Esophagus muscularis mucosa (tissue), 4 donors: ENCODE results near the gene SMC4. TPM values are rescaled to one million over a fixed set of nuclear protein-coding genes. Genes with fewer than 3 reads are reported as not detected.

Experiments used
- DNase-seq: peaks from one replicate; pipeline ENCODE4 v3.0.0-alpha.2; 2017; ENCODE audit errors: extremely low spot score
- H3K27ac ChIP-seq, 4 donors: fragments of 200-600 bp; sonication (generic); replicated peaks in 1 of 4; 1 replicate in 3 of 4; 2 replicates in 1 of 4; pipeline ENCODE4 v1.5.1; 2016 to 2019; ENCODE audit warnings: mild to moderate bottlenecking in 1 of 4
- H3K27me3 ChIP-seq, 4 donors: fragments of 200-600 bp; sonication (generic); one replicate each; pipeline versions ENCODE4 v1.5.1 to v1.6.0; 2016 to 2019
- H3K36me3 ChIP-seq, 4 donors: fragments of 200-600 bp; sonication (generic); one replicate each; pipeline ENCODE4 v1.5.1; 2016 to 2019
- H3K4me1 ChIP-seq, 4 donors: fragments of 200-600 bp; sonication (generic); one replicate each; pipeline ENCODE4 v1.5.1; 2016 to 2019
- H3K4me3 ChIP-seq, 4 donors: fragments of 200-600 bp; sonication (generic); 1 replicate in 2 of 4; 2 replicates in 2 of 4; pipeline ENCODE4 v1.5.1; 2016 to 2019; ENCODE audit warnings: mild to moderate bottlenecking in 4 of 4, moderate library complexity in 1 of 4
- H3K9me3 ChIP-seq, 4 donors: fragments of 200-600 bp; sonication (generic); 1 replicate in 3 of 4; 2 replicates in 1 of 4; pipeline ENCODE4 v1.5.1; 2016 to 2019
- CTCF ChIP-seq, 3 experiments: fragments of 200-600 bp in 2 of 3; fragments of 450-650 bp in 1 of 3; sonication (generic) in 2 of 3; IDR thresholded peaks; one replicate each; pipeline ENCODE4 v1.5.1; 2017 to 2019; ENCODE audit warnings: antibody characterized with exemption in 3 of 3, mild to moderate bottlenecking in 2 of 3, moderate library complexity in 1 of 3
- EP300 ChIP-seq: sonication (generic); formaldehyde crosslinking; IDR thresholded peaks from one replicate; pipeline ENCODE4 v1.6.1; 2017; ENCODE audit warnings: antibody characterized with exemption
- POLR2A ChIP-seq: fragments of 450-650 bp; IDR thresholded peaks from one replicate; pipeline ENCODE4 v1.6.1; 2017; ENCODE audit warnings: antibody characterized with exemption, moderate library complexity, mild to moderate bottlenecking, low read depth
- POLR2AphosphoS5 ChIP-seq, 2 donors: sonication (generic); formaldehyde crosslinking; IDR thresholded peaks; one replicate each; pipeline ENCODE4 v1.6.1; 2017; ENCODE audit warnings: antibody characterized with exemption in 2 of 2
- WGBS: methylation state at CpG from one replicate; pipeline ENCODE4 v1.1.5; 2018; 5-methylcytosine and 5-hydroxymethylcytosine counted together
- intact Hi-C: fragments of 100-400 bp; cut with DNase I; formaldehyde crosslinking; loops from one replicate; pipeline ENCODE4 v1.15.1; 2023
- total RNA-seq, 4 donors: library from RNA; depleted of rRNA; stranded (reverse); fragments of >200 nt; gene quantifications; one replicate each; pipeline versions ENCODE4 v1.1.0 to v1.2.1, GENCODE V29; 2016

Gene SMC4
- total RNA-seq, 4 donors from 2014 or later = 14.7 to 19.8 (median 17.9) TPM

GRCh38 chr3:160374472-160374871 lies 25.0 kb upstream of the SMC4 start:
- no peak for DNase-seq
- WGBS = 86% methylated on average over 2 of the region's 2 CpGs
- intact Hi-C loops = no loop called here
- no peaks in the 10 kb centered on the region for H3K4me1 ChIP-seq
- no peak overlapping the region for H3K27ac ChIP-seq
- H3K27me3 ChIP-seq = no peaks in the 10 kb centered on the region
- no peaks in the 10 kb centered on the region for H3K9me3 ChIP-seq
- H3K36me3 ChIP-seq = peaks cover 11 to 41% (median 25%) of the 10 kb centered on the region in 4 donors
- H3K4me3 ChIP-seq = no peak overlapping the region
- no peak for TF ChIP-seq CTCF (IDR thresholded peaks at IDR 0.05)
- TF ChIP-seq EP300 = no peak
- no peak for TF ChIP-seq POLR2A
- no peak for TF ChIP-seq POLR2AphosphoS5 (IDR thresholded peaks at IDR 0.05)

- TF ChIP-seq POLR2AphosphoS5 (IDR thresholded peaks at IDR 0.05) (no peak), POLR2A (no peak), EP300 (no peak), CTCF (IDR thresholded peaks at IDR 0.05) (no peak)
- no peaks in the 10 kb centered on the region for H3K9me3 ChIP-seq
- no peak for DNase-seq
- H3K27ac ChIP-seq = no peak overlapping the region
- 98% methylated on average over 1 of the region's 1 CpG for WGBS
- H3K36me3 ChIP-seq = peaks cover 11 to 41% (median 25%) of the 10 kb centered on the region in 4 donors
- H3K27me3 ChIP-seq = no peaks in the 10 kb centered on the region
- H3K4me1 ChIP-seq = no peaks in the 10 kb centered on the region
- no peak overlapping the region for H3K4me3 ChIP-seq
- intact Hi-C loops = no loop called here
Measured at GRCh38 chr3:160374925-160375324, 24.5 kb upstream of the SMC4 start.

GRCh38 chr3:160376681-160377080 lies 22.8 kb upstream of the SMC4 start:
- DNase-seq = no peak
- Histone ChIP-seq H3K4me1 (no peaks in the 10 kb centered on the region), H3K9me3 (no peaks in the 10 kb centered on the region), H3K27ac (no peak overlapping the region), H3K36me3 (peaks cover 18 to 41% (median 25%) of the 10 kb centered on the region in 4 donors), H3K27me3 (no peaks in the 10 kb centered on the region), H3K4me3 (no peak overlapping the region)
- intact Hi-C loops = no loop called here
- TF ChIP-seq EP300 (no peak), POLR2AphosphoS5 (IDR thresholded peaks at IDR 0.05) (no peak), POLR2A (no peak), CTCF (IDR thresholded peaks at IDR 0.05) (no peak)
- WGBS = 88% methylated on average over 2 of the region's 2 CpGs

- TF ChIP-seq POLR2AphosphoS5 (IDR thresholded peaks at IDR 0.05) (no peak), CTCF (IDR thresholded peaks at IDR 0.05) (no peak), EP300 (no peak), POLR2A (no peak)
- DNase-seq = no peak
- intact Hi-C loops = no loop called here
- Histone ChIP-seq H3K27me3 (no peaks in the 10 kb centered on the region), H3K4me3 (no peak overlapping the region), H3K36me3 (peaks cover 18 to 33% (median 23%) of the 10 kb centered on the region in 4 donors), H3K27ac (no peak overlapping the region), H3K9me3 (no peaks in the 10 kb centered on the region), H3K4me1 (no peaks in the 10 kb centered on the region)
- 91% methylated on average over 1 of the region's 1 CpG for WGBS
Measured at GRCh38 chr3:160378331-160379109, 20.9 kb upstream of the SMC4 start.
